ENCODE results near the gene RBL2. TPM values are rescaled to one million over a fixed set of nuclear protein-coding genes. Genes with fewer than 3 reads are reported as not detected.
"Not testable (repeated sequence)": the region's sequence is repeated elsewhere in the genome, so short reads cannot be mapped to it uniquely, and the experiment has no call there.

The RBL2 gene
- 10 to 100 TPM; 48.3 to 49.2 TPM for total RNA-seq

GRCh38 chr16:53434377-53435065, at the start of gene RBL2:
Gene RBL2, plus strand, starts transcription at chr16:53434471. Its CDS starts 86 bp downstream, at chr16:53434557.
- peaks cover 3% of the 10 kb centered on the region for H3K9me3 Mint-ChIP-seq
- DNase-seq: peak; percentile 86
- peaks cover 8% of the 10 kb centered on the region for H3K36me3 Mint-ChIP-seq
- peaks cover 43% of the 10 kb centered on the region for H3K4me1 Mint-ChIP-seq
- peak within 1 kb of the TSS; percentile 96 for H3K27ac Mint-ChIP-seq
- H3K4me3 Mint-ChIP-seq: peak within 1 kb of the TSS; percentile 98
- no peaks in the 10 kb centered on the region for H3K27me3 Mint-ChIP-seq

- DNase-seq, H3K4me3 Mint-ChIP-seq, H3K4me1 Mint-ChIP-seq, H3K27me3 Mint-ChIP-seq, H3K27ac Mint-ChIP-seq: not testable (repeated sequence)
- Mint-ChIP-seq H3K36me3 (peaks cover 31% of the 10 kb centered on the region), H3K9me3 (peaks cover 17% of the 10 kb centered on the region)
Measured at GRCh38 chr16:53384610-53385009, 49.7 kb upstream of the RBL2 start.

- H3K4me3 Mint-ChIP-seq: no peak overlapping the region
- no peaks in the 10 kb centered on the region for H3K9me3 Mint-ChIP-seq
- no peaks in the 10 kb centered on the region for H3K27me3 Mint-ChIP-seq
- H3K27ac Mint-ChIP-seq: no peak overlapping the region
- no peaks in the 10 kb centered on the region for H3K4me1 Mint-ChIP-seq
- DNase-seq: no peak
- H3K36me3 Mint-ChIP-seq: no peaks in the 10 kb centered on the region
Measured at GRCh38 chr16:53404959-53405358, 29.3 kb upstream of the RBL2 start.

GRCh38 chr16:53412549-53412948, 21.7 kb upstream of the RBL2 start:
- H3K36me3 Mint-ChIP-seq: peaks cover 3% of the 10 kb centered on the region
- no peak overlapping the region for H3K4me3 Mint-ChIP-seq
- peaks cover 9% of the 10 kb centered on the region for H3K9me3 Mint-ChIP-seq
- peaks cover 7% of the 10 kb centered on the region for H3K4me1 Mint-ChIP-seq
- no peak for DNase-seq
- H3K27me3 Mint-ChIP-seq: no peaks in the 10 kb centered on the region
- no peak overlapping the region for H3K27ac Mint-ChIP-seq

GRCh38 chr16:53413864-53414263, 20.4 kb upstream of the RBL2 start:
- Mint-ChIP-seq H3K27ac (no peak overlapping the region), H3K4me1 (peaks cover 7% of the 10 kb centered on the region), H3K4me3 (no peak overlapping the region), H3K36me3 (peaks cover 3% of the 10 kb centered on the region), H3K9me3 (peaks cover 11% of the 10 kb centered on the region), H3K27me3 (no peaks in the 10 kb centered on the region)
- no peak for DNase-seq

GRCh38 chr16:53414381-53414780, 19.9 kb upstream of the RBL2 start:
- no peak overlapping the region for H3K27ac Mint-ChIP-seq
- H3K4me3 Mint-ChIP-seq: no peak overlapping the region
- H3K36me3 Mint-ChIP-seq: peaks cover 3% of the 10 kb centered on the region
- no peak for DNase-seq
- H3K9me3 Mint-ChIP-seq: peaks cover 11% of the 10 kb centered on the region
- no peaks in the 10 kb centered on the region for H3K27me3 Mint-ChIP-seq
- H3K4me1 Mint-ChIP-seq: peaks cover 7% of the 10 kb centered on the region

- Mint-ChIP-seq H3K27ac (no peak overlapping the region), H3K27me3 (no peaks in the 10 kb centered on the region), H3K9me3 (peaks cover 12% of the 10 kb centered on the region), H3K4me1 (peaks cover 7% of the 10 kb centered on the region), H3K4me3 (no peak overlapping the region), H3K36me3 (peaks cover 3% of the 10 kb centered on the region)
- no peak for DNase-seq
Measured at GRCh38 chr16:53415504-53415903, 18.8 kb upstream of the RBL2 start.

GRCh38 chr16:53417011-53417410, 17.3 kb upstream of the RBL2 start:
- Mint-ChIP-seq H3K9me3 (peaks cover 9% of the 10 kb centered on the region), H3K27me3 (no peaks in the 10 kb centered on the region), H3K4me1 (peaks cover 7% of the 10 kb centered on the region), H3K4me3 (no peak overlapping the region), H3K27ac (no peak overlapping the region), H3K36me3 (no peaks in the 10 kb centered on the region)
- DNase-seq: no peak

GRCh38 chr16:53417976-53418375, 16.3 kb upstream of the RBL2 start:
- H3K9me3 Mint-ChIP-seq: peaks cover 8% of the 10 kb centered on the region
- H3K27me3 Mint-ChIP-seq: no peaks in the 10 kb centered on the region
- no peak overlapping the region for H3K27ac Mint-ChIP-seq
- DNase-seq: no peak
- H3K36me3 Mint-ChIP-seq: no peaks in the 10 kb centered on the region
- no peak overlapping the region for H3K4me3 Mint-ChIP-seq
- H3K4me1 Mint-ChIP-seq: peaks cover 7% of the 10 kb centered on the region

GRCh38 chr16:53419383-53419709, 14.9 kb upstream of the RBL2 start:
- H3K9me3 Mint-ChIP-seq: peaks cover 12% of the 10 kb centered on the region
- H3K36me3 Mint-ChIP-seq, H3K27me3 Mint-ChIP-seq, H3K4me3 Mint-ChIP-seq, H3K27ac Mint-ChIP-seq, DNase-seq, H3K4me1 Mint-ChIP-seq: not testable (repeated sequence)

- H3K4me3 Mint-ChIP-seq: no peak overlapping the region
- H3K27ac Mint-ChIP-seq: no peak overlapping the region
- H3K27me3 Mint-ChIP-seq: no peaks in the 10 kb centered on the region
- peaks cover 12% of the 10 kb centered on the region for H3K9me3 Mint-ChIP-seq
- peaks cover 4% of the 10 kb centered on the region for H3K4me1 Mint-ChIP-seq
- no peak for DNase-seq
- H3K36me3 Mint-ChIP-seq: peaks cover 5% of the 10 kb centered on the region
Measured at GRCh38 chr16:53421248-53421647, 13.0 kb upstream of the RBL2 start.

- H3K27me3 Mint-ChIP-seq, DNase-seq, H3K4me3 Mint-ChIP-seq, H3K27ac Mint-ChIP-seq, H3K36me3 Mint-ChIP-seq, H3K9me3 Mint-ChIP-seq, H3K4me1 Mint-ChIP-seq: not testable (repeated sequence)
Measured at GRCh38 chr16:53423968-53424367, 10.3 kb upstream of the RBL2 start.

- Mint-ChIP-seq H3K36me3 (peaks cover 9% of the 10 kb centered on the region), H3K27me3 (no peaks in the 10 kb centered on the region), H3K9me3 (peaks cover 9% of the 10 kb centered on the region), H3K4me1 (peaks cover 4% of the 10 kb centered on the region), H3K4me3 (no peak overlapping the region), H3K27ac (no peak overlapping the region)
- DNase-seq: no peak
Measured at GRCh38 chr16:53428681-53429080, 5.6 kb upstream of the RBL2 start.

- peaks cover 9% of the 10 kb centered on the region for H3K4me1 Mint-ChIP-seq
- no peak overlapping the region for H3K27ac Mint-ChIP-seq
- peaks cover 4% of the 10 kb centered on the region for H3K36me3 Mint-ChIP-seq
- no peaks in the 10 kb centered on the region for H3K27me3 Mint-ChIP-seq
- DNase-seq: no peak
- peaks cover 5% of the 10 kb centered on the region for H3K9me3 Mint-ChIP-seq
- H3K4me3 Mint-ChIP-seq: no peak overlapping the region
Measured at GRCh38 chr16:53429221-53429943, 4.9 kb upstream of the RBL2 start.

GRCh38 chr16:53430363-53430762, 3.9 kb upstream of the RBL2 start:
- Mint-ChIP-seq H3K27ac (no peak overlapping the region), H3K27me3 (no peaks in the 10 kb centered on the region), H3K4me1 (peaks cover 9% of the 10 kb centered on the region), H3K4me3 (no peak overlapping the region), H3K36me3 (peaks cover 4% of the 10 kb centered on the region), H3K9me3 (peaks cover 5% of the 10 kb centered on the region)
- no peak for DNase-seq

GRCh38 chr16:53433509-53433908, 762 bp upstream of the RBL2 start:
- H3K4me1 Mint-ChIP-seq: peaks cover 36% of the 10 kb centered on the region
- no peaks in the 10 kb centered on the region for H3K27me3 Mint-ChIP-seq
- no peak for DNase-seq
- H3K27ac Mint-ChIP-seq: peak overlapping the region; percentile 89
- H3K36me3 Mint-ChIP-seq: peaks cover 9% of the 10 kb centered on the region
- peaks cover 5% of the 10 kb centered on the region for H3K9me3 Mint-ChIP-seq
- peak overlapping the region; percentile 98 for H3K4me3 Mint-ChIP-seq

All from activated naive CD8-positive, alpha-beta T cell treated with anti-CD3 and anti-CD28 coated beads for 36 hours (primary cell).